Measurements from ENCODE around the gene USP6NL.

- no peak for TF ChIP-seq CTCF (conservative IDR thresholded peaks at IDR 0.05 in 1 of 2, IDR thresholded peaks at IDR 0.05 in 1 of 2; ENCODE audit: extremely low read depth in 1 of 2, insufficient read depth in 1 of 2, low read depth in 1 of 2, low read length in 2 of 2)
- no peak for TF ChIP-seq EZH2 (IDR thresholded peaks at IDR 0.05; ENCODE audit: borderline replicate concordance, low read length)
Measured at GRCh38 chr10:11551916-11552602, 59.4 kb downstream of the USP6NL start.
